ENCODE data around the gene ZNF610.
"Not testable (repeated sequence)": the region's sequence is repeated elsewhere in the genome, so short reads cannot be mapped to it uniquely, and the experiment has no call there.

Gene ZNF610

GRCh38 chr19:52336791-52337381 lies 843 bp downstream of the ZNF610 start:
- peaks cover 18% of the 10 kb centered on the region for H3K4me1 ChIP-seq (ENCODE audit: insufficient read depth, low read length)
- peak; percentile 51 for ATAC-seq (ENCODE audit: insufficient read depth, low read depth)
- peaks cover 12% of the 10 kb centered on the region for H3K36me3 ChIP-seq (ENCODE audit: insufficient read depth, low read length)
- H3K27me3 ChIP-seq (ENCODE audit: insufficient read depth, low read length, poor library complexity), result no peaks in the 10 kb centered on the region
- H4K20me1 ChIP-seq (ENCODE audit: insufficient read depth, low read length), result no peaks in the 10 kb centered on the region
- DNase-seq, result peak; percentile 54
- H3K79me2 ChIP-seq (ENCODE audit: insufficient read depth, low read length), result peaks cover 25% of the 10 kb centered on the region
- H3K4me3 ChIP-seq (ENCODE audit: low read depth in 1 of 2, low read length in 2 of 2), result peak overlapping the region; percentile 88 to 95
- peaks cover 9% of the 10 kb centered on the region for H3K9me3 ChIP-seq (ENCODE audit: insufficient read depth, low read length, severe bottlenecking)
- no peak for TF ChIP-seq EZH2 (IDR thresholded peaks at IDR 0.05; ENCODE audit: borderline replicate concordance, low read depth, low read length, severe bottlenecking)
- peak; percentile 5 for TF ChIP-seq CTCF (IDR thresholded peaks at IDR 0.05; ENCODE audit: borderline replicate concordance, extremely low read depth, low read length, poor library complexity, severe bottlenecking)
- H2AFZ ChIP-seq (ENCODE audit: low read depth, low read length), result peak overlapping the region; percentile 95
- peak overlapping the region; percentile 89 for H3K27ac ChIP-seq (ENCODE audit: low read length)
- H3K4me2 ChIP-seq (ENCODE audit: insufficient read depth, low read length), result peak overlapping the region; percentile 84
- peak overlapping the region; percentile 97 for H3K9ac ChIP-seq (ENCODE audit: low read depth, low read length)

DNA sequence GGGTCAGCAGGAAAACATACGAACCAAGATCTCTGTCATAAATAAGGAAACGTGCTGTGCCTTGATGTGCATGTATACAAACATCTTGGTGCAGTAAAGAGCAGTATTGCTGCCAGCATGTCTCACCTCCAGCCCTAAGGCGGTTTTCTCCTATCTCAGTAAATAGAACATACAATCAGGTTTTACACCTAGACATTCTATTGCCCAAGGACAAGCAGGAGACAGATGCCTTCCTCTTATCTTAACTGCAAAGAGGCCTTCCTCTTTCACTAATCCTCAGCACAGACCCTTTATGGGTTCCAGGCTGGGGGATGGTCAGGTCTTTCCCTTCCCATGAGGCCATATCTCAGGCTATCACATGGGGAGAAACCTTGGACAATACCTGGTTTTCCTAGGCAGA lies 3.0 kb downstream of the ZNF610 start:
- H3K4me2 ChIP-seq (ENCODE audit: insufficient read depth, low read length); H4K20me1 ChIP-seq (ENCODE audit: insufficient read depth, low read length); H3K4me3 ChIP-seq (ENCODE audit: low read depth in 1 of 2, low read length in 2 of 2); H3K27ac ChIP-seq (ENCODE audit: low read length); DNase-seq; ATAC-seq (ENCODE audit: insufficient read depth, low read depth); H3K27me3 ChIP-seq (ENCODE audit: insufficient read depth, low read length, poor library complexity); H3K9me3 ChIP-seq (ENCODE audit: insufficient read depth, low read length, severe bottlenecking); H3K9ac ChIP-seq (ENCODE audit: low read depth, low read length); H2AFZ ChIP-seq (ENCODE audit: low read depth, low read length): not testable (repeated sequence)
- peaks cover 25% of the 10 kb centered on the region for H3K79me2 ChIP-seq (ENCODE audit: insufficient read depth, low read length)
- H3K4me1 ChIP-seq (ENCODE audit: insufficient read depth, low read length), result peaks cover 18% of the 10 kb centered on the region
- H3K36me3 ChIP-seq (ENCODE audit: insufficient read depth, low read length), result peaks cover 12% of the 10 kb centered on the region

- H3K4me2 ChIP-seq (ENCODE audit: insufficient read depth, low read length), result no peak overlapping the region
- no peak overlapping the region for H3K4me3 ChIP-seq (ENCODE audit: low read depth in 1 of 2, low read length in 2 of 2)
- no peaks in the 10 kb centered on the region for H4K20me1 ChIP-seq (ENCODE audit: insufficient read depth, low read length)
- ATAC-seq (ENCODE audit: insufficient read depth, low read depth), result peak; percentile 75
- H3K9me3 ChIP-seq (ENCODE audit: insufficient read depth, low read length, severe bottlenecking), result no peaks in the 10 kb centered on the region
- H3K9ac ChIP-seq (ENCODE audit: low read depth, low read length), result no peak overlapping the region
- no peak overlapping the region for H2AFZ ChIP-seq (ENCODE audit: low read depth, low read length)
- DNase-seq, result peak; percentile 64
- H3K36me3 ChIP-seq (ENCODE audit: insufficient read depth, low read length), result peaks cover 20% of the 10 kb centered on the region
- H3K27ac ChIP-seq (ENCODE audit: low read length), result no peak overlapping the region
- no peaks in the 10 kb centered on the region for H3K4me1 ChIP-seq (ENCODE audit: insufficient read depth, low read length)
- no peaks in the 10 kb centered on the region for H3K27me3 ChIP-seq (ENCODE audit: insufficient read depth, low read length, poor library complexity)
- H3K79me2 ChIP-seq (ENCODE audit: insufficient read depth, low read length), result no peaks in the 10 kb centered on the region; the same call in 1 of the 2 replicates
- peak; percentile 73 for TF ChIP-seq CTCF (IDR thresholded peaks at IDR 0.05; ENCODE audit: borderline replicate concordance, extremely low read depth, low read length, poor library complexity, severe bottlenecking)
- no peak for TF ChIP-seq EZH2 (IDR thresholded peaks at IDR 0.05; ENCODE audit: borderline replicate concordance, low read depth, low read length, severe bottlenecking)
Observed at GRCh38 chr19:52343548-52343947, 7.5 kb downstream of the ZNF610 start.

DNA sequence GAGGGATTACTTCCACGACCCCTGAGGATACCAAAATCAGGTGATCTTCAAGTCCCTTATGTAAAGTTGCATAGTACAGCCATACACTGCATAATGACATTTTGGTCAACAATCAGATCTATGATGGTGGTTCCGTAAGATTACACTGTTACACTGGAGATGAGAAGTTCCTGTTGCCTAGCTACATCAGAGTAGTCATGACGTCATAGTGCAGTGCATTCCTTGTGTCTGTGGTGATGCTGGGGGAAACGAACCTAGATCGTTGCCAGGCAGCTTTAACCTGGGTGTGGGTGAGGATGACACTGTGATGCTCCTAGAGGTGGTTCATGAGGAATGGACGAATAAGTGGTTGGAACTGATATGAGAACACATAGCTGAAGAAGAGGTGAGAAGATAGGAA lies 9.1 kb downstream of the ZNF610 start:
- peaks cover 32% of the 10 kb centered on the region for H3K36me3 ChIP-seq (ENCODE audit: insufficient read depth, low read length)

More for the DNA sequence above, 9.1 kb downstream of the ZNF610 start:
- no peaks in the 10 kb centered on the region for H4K20me1 ChIP-seq (ENCODE audit: insufficient read depth, low read length)
- ATAC-seq (ENCODE audit: insufficient read depth, low read depth), result no peak
- no peaks in the 10 kb centered on the region for H3K4me1 ChIP-seq (ENCODE audit: insufficient read depth, low read length)
- no peak overlapping the region for H3K27ac ChIP-seq (ENCODE audit: low read length)
- no peak overlapping the region for H3K4me3 ChIP-seq (ENCODE audit: low read depth in 1 of 2, low read length in 2 of 2)
- no peak overlapping the region for H2AFZ ChIP-seq (ENCODE audit: low read depth, low read length)
- TF ChIP-seq CTCF (IDR thresholded peaks at IDR 0.05; ENCODE audit: borderline replicate concordance, extremely low read depth, low read length, poor library complexity, severe bottlenecking), result no peak
- TF ChIP-seq EZH2 (IDR thresholded peaks at IDR 0.05; ENCODE audit: borderline replicate concordance, low read depth, low read length, severe bottlenecking), result no peak
- no peak overlapping the region for H3K9ac ChIP-seq (ENCODE audit: low read depth, low read length)
- H3K79me2 ChIP-seq (ENCODE audit: insufficient read depth, low read length), result no peaks in the 10 kb centered on the region; the same call in 1 of the 2 replicates
- H3K27me3 ChIP-seq (ENCODE audit: insufficient read depth, low read length, poor library complexity), result no peaks in the 10 kb centered on the region
- H3K9me3 ChIP-seq (ENCODE audit: insufficient read depth, low read length, severe bottlenecking), result no peaks in the 10 kb centered on the region
- H3K4me2 ChIP-seq (ENCODE audit: insufficient read depth, low read length), result no peak overlapping the region
- DNase-seq, result no peak

All from DND-41 (cell line).